Stomach smooth muscle (tissue), 2 donors: ENCODE data around the gene SLC2A1.

Experiments
- H3K27ac ChIP-seq: one replicate; pipeline ENCODE4 v1.7.0; 2013; ENCODE audit warnings: mild to moderate bottlenecking, low read length, inconsistent platforms
- H3K27me3 ChIP-seq, 2 donors: one replicate each; pipeline ENCODE4 v1.7.0; 2013; ENCODE audit warnings: low read length in 2 of 2; ENCODE audit not compliant: insufficient read depth in 2 of 2, control insufficient read depth in 1 of 2
- H3K36me3 ChIP-seq, 2 donors: one replicate each; pipeline ENCODE4 v1.7.0; 2013; ENCODE audit warnings: low read length in 2 of 2; ENCODE audit not compliant: control insufficient read depth in 2 of 2, insufficient read depth in 2 of 2
- H3K4me1 ChIP-seq: one replicate; pipeline ENCODE4 v1.7.0; 2013; ENCODE audit warnings: low read length; ENCODE audit not compliant: control insufficient read depth, insufficient read depth
- H3K4me3 ChIP-seq, 2 donors: one replicate each; pipeline ENCODE4 v1.7.0; 2013; ENCODE audit warnings: low read length in 2 of 2
- H3K9ac ChIP-seq, 2 donors: one replicate each; pipeline ENCODE4 v1.7.0; 2013; ENCODE audit warnings: low read length in 2 of 2, mild to moderate bottlenecking in 1 of 2
- H3K9me3 ChIP-seq, 2 donors: one replicate each; pipeline ENCODE4 v1.7.0; 2013; ENCODE audit warnings: low read length in 2 of 2; ENCODE audit not compliant: control insufficient read depth in 2 of 2
- donor health status: healthy.
- donor health status: Pancreatic carcinoma.

The SLC2A1 gene

GRCh38 chr1:42958488-42959319 is at the start of gene SLC2A1:
SLC2A1 (minus strand) TSS chr1:42958868; CDS start chr1:42958651, 217 bp downstream.
- H3K9me3 ChIP-seq = no peaks in the 10 kb centered on the region
- no peaks in the 10 kb centered on the region for H3K36me3 ChIP-seq
- H3K27ac ChIP-seq = peak within 1 kb of the TSS; percentile 78
- H3K4me3 ChIP-seq = peak within 1 kb of the TSS; percentile 89 to 90
- peaks cover 0 to 2% of the 10 kb centered on the region in 2 donors for H3K27me3 ChIP-seq
- H3K9ac ChIP-seq = peak within 1 kb of the TSS; percentile 74 to 85
- H3K4me1 ChIP-seq = peaks cover 37% of the 10 kb centered on the region

- Histone ChIP-seq H3K27me3 (peaks cover 18 to 20% of the 10 kb centered on the region in 2 donors), H3K27ac (no peak overlapping the region), H3K4me1 (no peaks in the 10 kb centered on the region), H3K9ac (no peak overlapping the region), H3K9me3 (no peaks in the 10 kb centered on the region), H3K36me3 (no peaks in the 10 kb centered on the region), H3K4me3 (no peak overlapping the region)
Observed at GRCh38 chr1:43007377-43008114, 48.9 kb upstream of the SLC2A1 start.

GRCh38 chr1:43005460-43006361 is 47.0 kb upstream of the SLC2A1 start:
- Histone ChIP-seq H3K36me3 (no peaks in the 10 kb centered on the region), H3K27me3 (peaks cover 10 to 20% of the 10 kb centered on the region in 2 donors), H3K9me3 (no peaks in the 10 kb centered on the region), H3K9ac (no peak overlapping the region), H3K4me3 (no peak overlapping the region), H3K4me1 (no peaks in the 10 kb centered on the region), H3K27ac (no peak overlapping the region)

GRCh38 chr1:43004587-43005459 is 46.2 kb upstream of the SLC2A1 start:
- Histone ChIP-seq H3K4me3 (no peak overlapping the region), H3K36me3 (no peaks in the 10 kb centered on the region), H3K9ac (no peak overlapping the region), H3K27ac (no peak overlapping the region), H3K27me3 (peaks cover 10 to 20% of the 10 kb centered on the region in 2 donors), H3K9me3 (no peaks in the 10 kb centered on the region), H3K4me1 (no peaks in the 10 kb centered on the region)

GRCh38 chr1:43002766-43003165 is 44.1 kb upstream of the SLC2A1 start:
- no peak overlapping the region for H3K9ac ChIP-seq
- no peaks in the 10 kb centered on the region for H3K36me3 ChIP-seq
- H3K27me3 ChIP-seq = peaks cover 10 to 12% of the 10 kb centered on the region in 2 donors

GRCh38 chr1:43002116-43002515 is 43.4 kb upstream of the SLC2A1 start:
- Histone ChIP-seq H3K4me3 (no peak overlapping the region), H3K27me3 (peaks cover 7 to 12% of the 10 kb centered on the region in 2 donors), H3K36me3 (no peaks in the 10 kb centered on the region), H3K27ac (no peak overlapping the region), H3K4me1 (no peaks in the 10 kb centered on the region), H3K9ac (no peak overlapping the region), H3K9me3 (no peaks in the 10 kb centered on the region)

More at GRCh38 chr1:43002766-43003165, 44.1 kb upstream of the SLC2A1 start:
- H3K4me3 ChIP-seq = no peak overlapping the region
- H3K27ac ChIP-seq = no peak overlapping the region
- H3K9me3 ChIP-seq = no peaks in the 10 kb centered on the region
- no peaks in the 10 kb centered on the region for H3K4me1 ChIP-seq

- Histone ChIP-seq H3K36me3 (no peaks in the 10 kb centered on the region), H3K4me1 (no peaks in the 10 kb centered on the region), H3K9me3 (no peaks in the 10 kb centered on the region), H3K9ac (no peak overlapping the region), H3K4me3 (no peak overlapping the region), H3K27me3 (peaks cover 4 to 11% of the 10 kb centered on the region in 2 donors), H3K27ac (no peak overlapping the region)
Observed at GRCh38 chr1:43001434-43001833, 42.8 kb upstream of the SLC2A1 start.

GRCh38 chr1:43000271-43000670 is 41.6 kb upstream of the SLC2A1 start:
- Histone ChIP-seq H3K9me3 (no peaks in the 10 kb centered on the region), H3K27ac (no peak overlapping the region), H3K27me3 (peaks cover 0 to 4% of the 10 kb centered on the region in 2 donors), H3K4me1 (no peaks in the 10 kb centered on the region), H3K4me3 (no peak overlapping the region), H3K9ac (no peak overlapping the region), H3K36me3 (no peaks in the 10 kb centered on the region)

GRCh38 chr1:42999308-42999707 is 40.6 kb upstream of the SLC2A1 start:
- Histone ChIP-seq H3K36me3 (no peaks in the 10 kb centered on the region), H3K27me3 (no peaks in the 10 kb centered on the region), H3K4me3 (no peak overlapping the region), H3K9ac (no peak overlapping the region), H3K27ac (no peak overlapping the region), H3K4me1 (no peaks in the 10 kb centered on the region), H3K9me3 (no peaks in the 10 kb centered on the region)
